ENCODE data around the gene RFC2. TPM values are rescaled to one million over a fixed set of nuclear protein-coding genes. Genes with fewer than 3 reads are reported as not detected.

RFC2 gene
- total RNA-seq, 4 donors from 2014 or later = 4.9 to 31.4 (median 19.2) TPM

DNA sequence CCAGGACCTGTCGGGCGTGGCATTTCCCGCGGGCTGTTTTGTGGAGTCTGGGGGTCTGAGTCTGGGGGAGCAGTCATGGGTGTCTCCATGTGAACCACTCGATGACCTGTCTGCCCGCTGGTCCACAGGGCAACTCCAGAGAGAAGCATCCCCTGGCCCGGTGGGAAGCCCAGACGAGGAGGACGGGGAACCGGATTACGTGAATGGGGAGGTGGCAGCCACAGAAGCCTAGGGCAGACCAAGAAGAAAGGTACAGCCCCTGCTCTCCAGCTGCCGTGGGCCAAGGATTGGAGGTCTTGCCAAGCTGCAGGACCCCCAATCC lies 29.7 kb downstream of the RFC2 start:
- no peak for DNase-seq
- TF ChIP-seq POLR2A (IDR thresholded peaks at IDR 0.05) = no peak
- TF ChIP-seq, protein P1, sequence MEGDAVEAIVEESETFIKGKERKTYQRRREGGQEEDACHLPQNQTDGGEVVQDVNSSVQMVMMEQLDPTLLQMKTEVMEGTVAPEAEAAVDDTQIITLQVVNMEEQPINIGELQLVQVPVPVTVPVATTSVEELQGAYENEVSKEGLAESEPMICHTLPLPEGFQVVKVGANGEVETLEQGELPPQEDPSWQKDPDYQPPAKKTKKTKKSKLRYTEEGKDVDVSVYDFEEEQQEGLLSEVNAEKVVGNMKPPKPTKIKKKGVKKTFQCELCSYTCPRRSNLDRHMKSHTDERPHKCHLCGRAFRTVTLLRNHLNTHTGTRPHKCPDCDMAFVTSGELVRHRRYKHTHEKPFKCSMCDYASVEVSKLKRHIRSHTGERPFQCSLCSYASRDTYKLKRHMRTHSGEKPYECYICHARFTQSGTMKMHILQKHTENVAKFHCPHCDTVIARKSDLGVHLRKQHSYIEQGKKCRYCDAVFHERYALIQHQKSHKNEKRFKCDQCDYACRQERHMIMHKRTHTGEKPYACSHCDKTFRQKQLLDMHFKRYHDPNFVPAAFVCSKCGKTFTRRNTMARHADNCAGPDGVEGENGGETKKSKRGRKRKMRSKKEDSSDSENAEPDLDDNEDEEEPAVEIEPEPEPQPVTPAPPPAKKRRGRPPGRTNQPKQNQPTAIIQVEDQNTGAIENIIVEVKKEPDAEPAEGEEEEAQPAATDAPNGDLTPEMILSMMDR (IDR thresholded peaks at IDR 0.05) = no peak
- intact Hi-C loops (cut with DNase I; ENCODE audit: low total_unique reads) = no loop called here
- Histone ChIP-seq H3K4me1 (no peaks in the 10 kb centered on the region), H3K9me3 (no peaks in the 10 kb centered on the region), H3K27me3 (no peaks in the 10 kb centered on the region), H3K36me3 (no peaks in the 10 kb centered on the region), H3K4me3 (no peak overlapping the region), H3K27ac (no peak overlapping the region)

DNA sequence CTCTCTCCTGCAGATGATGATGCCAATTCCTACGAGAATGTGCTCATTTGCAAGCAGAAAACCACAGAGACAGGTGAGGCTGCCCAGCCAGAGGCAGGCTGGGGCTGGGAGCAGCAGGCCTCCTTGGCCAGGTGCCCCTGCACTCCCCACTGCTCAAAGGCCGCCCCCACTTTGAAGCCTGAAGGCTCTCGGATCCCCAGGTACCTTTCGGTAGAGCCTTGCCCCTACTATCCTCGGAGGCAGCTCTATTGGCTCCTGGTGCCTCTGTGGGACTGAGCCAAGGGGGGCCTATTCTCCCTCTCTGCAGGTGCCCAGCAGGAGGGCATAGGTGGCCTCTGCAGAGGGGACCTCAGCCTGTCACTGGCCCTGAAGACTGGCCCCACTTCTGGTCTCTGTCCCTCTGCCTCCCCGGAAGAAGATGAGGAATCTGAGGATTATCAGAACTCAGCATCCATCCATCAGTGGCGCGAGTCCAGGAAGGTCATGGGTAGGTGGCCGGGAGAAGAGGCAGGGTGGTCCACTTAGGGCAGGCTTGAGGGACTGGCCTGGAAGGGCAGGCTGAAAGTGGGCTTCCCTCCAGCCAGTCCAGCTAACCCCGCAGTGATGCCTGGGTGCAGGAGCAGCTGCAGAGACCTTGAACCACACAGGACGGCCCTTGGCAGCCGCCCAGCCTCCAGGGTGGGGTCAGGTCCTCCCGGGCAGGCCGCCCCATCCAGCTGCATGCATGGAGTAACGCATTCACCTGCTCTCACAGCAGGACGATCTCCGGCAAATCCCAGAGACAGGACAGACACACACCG lies 30.3 kb downstream of the RFC2 start:
- intact Hi-C loops (cut with DNase I; ENCODE audit: low total_unique reads) = no loop called here

DNA sequence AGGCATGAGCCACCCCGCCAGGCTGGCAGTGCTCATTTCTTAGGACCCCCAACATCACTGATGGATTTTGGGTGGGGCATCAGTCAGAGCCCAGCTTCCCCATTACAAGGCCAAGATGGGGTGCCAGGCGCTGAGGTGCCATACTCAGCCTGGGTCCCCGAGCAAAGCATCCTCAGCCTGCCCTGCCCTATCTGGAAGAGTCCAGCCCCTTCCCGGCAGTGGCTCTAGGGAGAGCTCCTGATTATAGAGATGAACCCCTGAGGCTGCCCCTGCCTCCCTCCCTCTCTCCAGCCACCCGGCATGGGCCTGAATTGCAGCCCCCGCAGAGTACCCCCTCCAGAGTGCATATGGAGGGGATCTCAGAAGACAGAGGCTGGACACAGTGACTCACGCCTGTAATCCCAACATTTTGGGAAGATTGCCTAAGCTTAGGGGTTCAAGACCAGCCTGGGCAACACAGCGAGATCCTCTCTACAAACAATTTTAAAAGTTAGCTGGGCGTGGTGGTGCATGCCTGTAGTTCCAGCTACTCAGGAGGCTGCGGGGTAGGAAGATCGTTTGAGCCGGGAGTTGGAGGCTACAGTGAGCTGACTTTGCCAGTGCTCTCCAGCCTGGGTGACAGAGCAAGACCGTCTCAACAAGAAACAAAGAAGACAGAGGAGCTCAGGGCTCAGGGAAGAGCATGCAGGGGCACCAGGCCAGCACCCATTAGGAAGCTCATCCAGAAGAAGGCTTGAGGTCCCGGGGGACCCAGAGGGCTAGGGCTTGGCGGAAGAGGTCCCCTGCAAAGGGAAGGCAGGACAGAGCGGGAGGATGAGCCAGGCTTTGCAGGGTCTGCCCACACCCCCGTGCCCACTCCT lies 31.1 kb downstream of the RFC2 start:
- Histone ChIP-seq H3K36me3 (no peaks in the 10 kb centered on the region), H3K27ac (no peak overlapping the region), H3K9me3 (no peaks in the 10 kb centered on the region), H3K4me3 (no peak overlapping the region), H3K27me3 (no peaks in the 10 kb centered on the region), H3K4me1 (no peaks in the 10 kb centered on the region)
- intact Hi-C loops (cut with DNase I; ENCODE audit: low total_unique reads) = no loop called here
- no peak for TF ChIP-seq POLR2A (IDR thresholded peaks at IDR 0.05)
- TF ChIP-seq, protein P1 (IDR thresholded peaks at IDR 0.05) = no peak
- no peak for DNase-seq

More for the DNA sequence above, 30.3 kb downstream of the RFC2 start:
- TF ChIP-seq, protein P1 (IDR thresholded peaks at IDR 0.05) = no peak
- no peak for TF ChIP-seq POLR2A (IDR thresholded peaks at IDR 0.05)
- DNase-seq = no peak
- Histone ChIP-seq H3K36me3 (no peaks in the 10 kb centered on the region), H3K4me1 (no peaks in the 10 kb centered on the region), H3K9me3 (no peaks in the 10 kb centered on the region), H3K4me3 (no peak overlapping the region), H3K27ac (no peak overlapping the region), H3K27me3 (no peaks in the 10 kb centered on the region)

DNA sequence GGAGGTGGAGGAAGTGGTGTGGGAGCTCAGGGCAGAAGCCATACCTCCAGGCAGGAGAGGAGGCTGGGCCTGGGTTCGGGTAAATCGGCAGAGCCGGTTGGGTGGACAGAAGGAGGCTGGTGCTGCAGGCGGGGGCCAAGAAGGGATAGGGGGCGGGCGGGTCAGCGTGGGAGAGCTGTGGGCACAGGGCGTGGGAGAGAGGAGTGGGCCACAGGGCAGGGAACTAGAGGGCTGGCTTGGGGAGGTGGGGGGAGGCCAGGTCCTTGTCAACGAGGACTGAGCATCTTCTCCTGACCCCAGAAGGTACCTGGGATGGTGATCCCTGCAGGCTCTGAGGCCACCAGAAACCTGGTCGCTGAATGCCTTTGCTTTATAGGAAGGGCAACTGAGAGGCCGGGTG lies 32.5 kb downstream of the RFC2 start:
- intact Hi-C loops (cut with DNase I; ENCODE audit: low total_unique reads) = no loop called here
- H3K27ac ChIP-seq = no peak overlapping the region
- no peaks in the 10 kb centered on the region for H3K27me3 ChIP-seq

More for the DNA sequence above, 32.5 kb downstream of the RFC2 start:
- no peaks in the 10 kb centered on the region for H3K36me3 ChIP-seq
- H3K9me3 ChIP-seq = no peaks in the 10 kb centered on the region
- TF ChIP-seq, protein P1 (IDR thresholded peaks at IDR 0.05) = no peak
- no peak for TF ChIP-seq POLR2A (IDR thresholded peaks at IDR 0.05)
- no peak for DNase-seq
- no peak overlapping the region for H3K4me3 ChIP-seq
- H3K4me1 ChIP-seq = no peaks in the 10 kb centered on the region
